Lower leg skin (tissue), 3 donors: ENCODE measurements around the gene LRP1.

Experiments
- POLR2A ChIP-seq, 2 donors: fragments of 450-650 bp; IDR thresholded peaks; one replicate each; pipeline ENCODE4 v1.6.1; 2016 to 2017; ENCODE audit warnings: antibody characterized with exemption in 2 of 2, mild to moderate bottlenecking in 1 of 2, moderate library complexity in 1 of 2
- TF ChIP-seq, protein P1 (sequence below), 3 donors: fragments of 450-650 bp; IDR thresholded peaks; one replicate each; pipeline ENCODE4 v1.5.1; 2016; ENCODE audit warnings: antibody characterized with exemption in 3 of 3, mild to moderate bottlenecking in 3 of 3, moderate library complexity in 2 of 3

- TF ChIP-seq, protein P1, sequence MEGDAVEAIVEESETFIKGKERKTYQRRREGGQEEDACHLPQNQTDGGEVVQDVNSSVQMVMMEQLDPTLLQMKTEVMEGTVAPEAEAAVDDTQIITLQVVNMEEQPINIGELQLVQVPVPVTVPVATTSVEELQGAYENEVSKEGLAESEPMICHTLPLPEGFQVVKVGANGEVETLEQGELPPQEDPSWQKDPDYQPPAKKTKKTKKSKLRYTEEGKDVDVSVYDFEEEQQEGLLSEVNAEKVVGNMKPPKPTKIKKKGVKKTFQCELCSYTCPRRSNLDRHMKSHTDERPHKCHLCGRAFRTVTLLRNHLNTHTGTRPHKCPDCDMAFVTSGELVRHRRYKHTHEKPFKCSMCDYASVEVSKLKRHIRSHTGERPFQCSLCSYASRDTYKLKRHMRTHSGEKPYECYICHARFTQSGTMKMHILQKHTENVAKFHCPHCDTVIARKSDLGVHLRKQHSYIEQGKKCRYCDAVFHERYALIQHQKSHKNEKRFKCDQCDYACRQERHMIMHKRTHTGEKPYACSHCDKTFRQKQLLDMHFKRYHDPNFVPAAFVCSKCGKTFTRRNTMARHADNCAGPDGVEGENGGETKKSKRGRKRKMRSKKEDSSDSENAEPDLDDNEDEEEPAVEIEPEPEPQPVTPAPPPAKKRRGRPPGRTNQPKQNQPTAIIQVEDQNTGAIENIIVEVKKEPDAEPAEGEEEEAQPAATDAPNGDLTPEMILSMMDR (IDR thresholded peaks at IDR 0.05), result no peak
- no peak for TF ChIP-seq POLR2A (IDR thresholded peaks at IDR 0.05)
Observed at GRCh38 chr12:57222286-57223190, 94.3 kb downstream of the LRP1 start.
